SK-N-SH (cell line): Measurements from ENCODE around the gene LIPG. TPM values are rescaled to one million over a fixed set of nuclear protein-coding genes. Genes with fewer than 3 reads are reported as not detected.

Source experiments
- CTCF ChIA-PET: fragments of 300-600, 350-600 bp; formaldehyde crosslinking; extraction: SDS; loops from one replicate; lab custom pipeline; 2021; lab: Yijun Ruan, JAX
- POLR2A ChIA-PET: fragments of 350-600 bp; sonication (Branson Sonifier 250); formaldehyde crosslinking; extraction: SDS; loops from one replicate; lab custom pipeline; 2020; ENCODE audit warnings: antibody characterized with exemption, inconsistent platforms; lab: Yijun Ruan, JAX
- DNase-seq: peaks from one replicate; pipeline ENCODE4 v3.0.0; 2012
- H2AFZ ChIP-seq: fragments of 200-600 bp; sonication (generic); 2 replicates; pipeline ENCODE4 v1.8.1; 2016; ENCODE audit warnings: antibody characterized with exemption, mild to moderate bottlenecking, low read depth
- H3F3A ChIP-seq: fragments of 200-600 bp; sonication (generic); replicated peaks from 2 replicates; pipeline ENCODE3; 2016; ENCODE audit warnings: antibody characterized with exemption, mild to moderate bottlenecking; ENCODE audit not compliant: insufficient read depth
- H3K27ac ChIP-seq, 2 experiments: fragments of 200-500 bp in 1 of 2; fragments of 200-600 bp in 1 of 2; sonication (Bioruptor generic) in 1 of 2; sonication (generic), shearing (Covaris generic) in 1 of 2; 2 replicates each; pipeline versions ENCODE4 v1.5.1 to v1.6.1; 2014 to 2016; ENCODE audit warnings: low read depth in 2 of 2, inconsistent platforms in 1 of 2, low read length in 1 of 2, mild to moderate bottlenecking in 1 of 2, mixed read lengths in 1 of 2
- H3K27me3 ChIP-seq: fragments of 200-600 bp; sonication (generic), shearing (Covaris generic); 2 replicates; pipeline ENCODE4 v1.6.1; 2016; ENCODE audit warnings: mixed run types; ENCODE audit not compliant: insufficient read depth
- H3K36me3 ChIP-seq, 2 experiments: fragments of 200-500 bp in 1 of 2; fragments of 200-600 bp in 1 of 2; sonication (Bioruptor generic) in 1 of 2; sonication (generic) in 1 of 2; replicated peaks in 1 of 2; 2 replicates each; pipeline versions ENCODE3 to v1.5.1; 2014 to 2016; ENCODE audit warnings: low read length in 1 of 2, mild to moderate bottlenecking in 1 of 2; ENCODE audit not compliant: insufficient read depth in 2 of 2, control insufficient read depth in 1 of 2
- H3K4me1 ChIP-seq, 2 experiments: fragments of 200-500 bp in 1 of 2; fragments of 200-600 bp in 1 of 2; sonication (Bioruptor generic) in 1 of 2; sonication (generic), shearing (Covaris generic) in 1 of 2; 2 replicates each; pipeline versions ENCODE4 v1.5.1 to v1.6.1; 2014 to 2016; ENCODE audit warnings: low read depth in 1 of 2, low read length in 1 of 2, mixed run types in 1 of 2; ENCODE audit not compliant: insufficient read depth in 2 of 2, control insufficient read depth in 1 of 2
- H3K4me2 ChIP-seq: fragments of 200-600 bp; sonication (generic), shearing (Covaris generic); 2 replicates; pipeline ENCODE4 v1.6.1; 2017; ENCODE audit warnings: mixed run types
- H3K4me3 ChIP-seq, 2 experiments: fragments of 200-500 bp in 1 of 2; fragments of 200-600 bp in 1 of 2; sonication (Bioruptor generic) in 1 of 2; sonication (generic), shearing (Covaris generic) in 1 of 2; 2 replicates each; pipeline versions ENCODE4 v1.5.1 to v1.8.1; 2014 to 2016; ENCODE audit warnings: low read depth in 2 of 2, inconsistent platforms in 1 of 2, low read length in 1 of 2, mild to moderate bottlenecking in 1 of 2, mixed read lengths in 1 of 2, moderate library complexity in 1 of 2
- H3K79me2 ChIP-seq: fragments of 200-600 bp; sonication (generic); 2 replicates; pipeline ENCODE4 v1.8.1; 2017; ENCODE audit warnings: mild to moderate bottlenecking; ENCODE audit not compliant: insufficient read depth
- H3K9ac ChIP-seq: fragments of 200-600 bp; sonication (generic); 2 replicates; pipeline ENCODE4 v1.6.1; 2017; ENCODE audit warnings: mixed run types
- H3K9me2 ChIP-seq: fragments of 200-600 bp; sonication (generic); 2 replicates; pipeline ENCODE4 v1.6.1; 2017; ENCODE audit warnings: mixed run types
- H3K9me3 ChIP-seq: fragments of 200-600 bp; sonication (generic); 2 replicates; pipeline ENCODE4 v1.6.1; 2017; ENCODE audit warnings: mixed run types, mild to moderate bottlenecking, moderate library complexity
- H4K20me1 ChIP-seq: fragments of 200-600 bp; sonication (generic); 2 replicates; pipeline ENCODE4 v1.6.1; 2017; ENCODE audit warnings: mild to moderate bottlenecking, mixed run types; ENCODE audit not compliant: insufficient read depth
- ELF1 ChIP-seq: IDR thresholded peaks from 2 replicates; pipeline ENCODE4 v1.4.0; 2012
- EZH2phosphoT487 ChIP-seq: fragments of 200-600 bp; sonication (generic); IDR thresholded peaks from 2 replicates; pipeline ENCODE4 v1.6.1; 2017; ENCODE audit warnings: low read depth, mixed run types, mild to moderate bottlenecking, antibody characterized with exemption, moderate library complexity, borderline replicate concordance
- FOSL2 ChIP-seq: IDR thresholded peaks from 2 replicates; pipeline ENCODE4 v1.4.0; 2012; ENCODE audit warnings: low read depth, mild to moderate bottlenecking, moderate library complexity, borderline replicate concordance
- FOXJ3 ChIP-seq: sonication (generic); formaldehyde crosslinking; IDR thresholded peaks from 2 replicates; pipeline ENCODE4 v1.5.1; 2020; ENCODE audit warnings: mild to moderate bottlenecking, missing genetic modification reagents
- FOXM1 ChIP-seq: IDR thresholded peaks from 2 replicates; pipeline ENCODE4 v1.4.0; 2012; ENCODE audit warnings: low read depth, mild to moderate bottlenecking
- JUND ChIP-seq: IDR thresholded peaks from 2 replicates; pipeline ENCODE4 v1.4.0; 2012
- MXI1 ChIP-seq: IDR thresholded peaks from 2 replicates; pipeline ENCODE4 v1.6.1; 2012; ENCODE audit warnings: mild to moderate bottlenecking, low read depth, low read length, improper control_type of control experiment
- NRF1 ChIP-seq: IDR thresholded peaks from 2 replicates; pipeline ENCODE4 v1.6.1; 2012; ENCODE audit warnings: low read depth, mild to moderate bottlenecking, low read length
- POLR2AphosphoS5 ChIP-seq: IDR thresholded peaks from 2 replicates; pipeline ENCODE4 v1.6.1; 2012; ENCODE audit warnings: low read depth, low read length
- RAD21 ChIP-seq: IDR thresholded peaks from 2 replicates; pipeline ENCODE4 v1.6.1; 2012; ENCODE audit warnings: mild to moderate bottlenecking, low read length
- RFX5 ChIP-seq: IDR thresholded peaks from 2 replicates; pipeline ENCODE4 v1.6.1; 2012; ENCODE audit warnings: mild to moderate bottlenecking, improper control_type of control experiment, low read length
- TCF12 ChIP-seq: IDR thresholded peaks from 2 replicates; pipeline ENCODE4 v1.4.0; 2012
- YY1 ChIP-seq: IDR thresholded peaks from 2 replicates; pipeline ENCODE4 v1.4.0; 2012; ENCODE audit warnings: low read depth, mild to moderate bottlenecking
- WGBS: methylation state at CpG from one replicate; pipeline ENCODE4 v1.1.6; 2017; ENCODE audit warnings: low lambda C conversion rate; 5-methylcytosine and 5-hydroxymethylcytosine counted together
- polyA plus RNA-seq, 3 experiments: library from polyadenylated mRNA; depleted of rRNA; stranded (reverse); fragments of >200 nt; gene quantifications; 2 replicates each; pipeline ENCODE4 v1.2.3, GENCODE V29; 2012
- TF ChIP-seq, protein P1 (sequence below): IDR thresholded peaks from 2 replicates; pipeline ENCODE4 v1.6.1; 2012; ENCODE audit warnings: mild to moderate bottlenecking, low read depth, low read length, moderate library complexity
- TF ChIP-seq, protein P2 (sequence below): fragments of 150-350 bp; IDR thresholded peaks from 2 replicates; pipeline ENCODE4 v1.6.1; 2016; ENCODE audit warnings: mild to moderate bottlenecking, low read depth, low read length
- TF ChIP-seq, protein P3 (sequence below): fragments of 150-350 bp; IDR thresholded peaks from 2 replicates; pipeline ENCODE4 v1.6.1; 2017; ENCODE audit warnings: antibody characterized with exemption, low read length, low read depth, borderline replicate concordance
- TF ChIP-seq, protein P4 (sequence below): fragments of 200-600 bp; sonication (generic); IDR thresholded peaks from 2 replicates; pipeline ENCODE4 v1.6.1; 2017; ENCODE audit warnings: antibody characterized with exemption, mild to moderate bottlenecking, moderate library complexity

LIPG gene
- polyA plus RNA-seq, 1 of the 3 experiments (the other 2 are of a cell fraction): 3.2 TPM

DNA sequence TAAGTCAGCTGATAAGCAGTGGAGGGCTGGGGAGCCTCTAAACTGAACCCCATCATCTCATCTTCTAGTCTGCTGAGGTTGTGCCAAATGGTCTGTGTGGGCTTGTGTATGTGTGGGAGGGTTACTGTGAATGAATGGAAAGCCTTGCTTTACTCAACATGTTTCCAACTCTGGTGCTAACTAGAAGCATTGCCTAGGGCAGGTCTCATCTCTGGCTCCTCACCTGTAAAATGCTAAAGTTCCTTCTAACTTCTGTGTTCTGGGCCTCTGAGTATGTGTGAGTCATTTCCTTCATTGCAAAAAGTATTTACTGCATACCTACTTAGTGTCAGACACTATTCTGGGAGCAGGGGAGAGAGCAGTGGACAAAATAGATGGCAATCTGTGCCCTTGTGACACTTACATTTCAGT lies 1.3 kb downstream of the LIPG start:
- H3K36me3 ChIP-seq: no peaks in the 10 kb centered on the region
- ChIA-PET POLR2A (no interaction called here), CTCF (interaction anchor here (0.7 to 6.2 kb wide), 3 partner anchors 20 to 295 kb away, joined by 3 to 140 read pairs (median 4); no protein-coding TSS in a partner anchor)
- H3K9me2 ChIP-seq: no peaks in the 10 kb centered on the region
- H3K27ac ChIP-seq: peak overlapping the region in 1 of 2 experiments; percentile 5; a peak in 1 of 4 replicates
- H3K9me3 ChIP-seq: no peaks in the 10 kb centered on the region
- no peak for DNase-seq
- peak overlapping the region in 1 of 2 experiments; percentile 70; a peak in 2 of 4 replicates for H3K4me3 ChIP-seq
- no peaks in the 10 kb centered on the region for H3K27me3 ChIP-seq
- no peak overlapping the region for H2AFZ ChIP-seq
- no peak overlapping the region for H3K9ac ChIP-seq
- H3F3A ChIP-seq: peaks cover 14% of the 10 kb centered on the region
- no peaks in the 10 kb centered on the region for H4K20me1 ChIP-seq
- peak overlapping the region; percentile 94 for H3K4me2 ChIP-seq
- peaks cover 18% of the 10 kb centered on the region for H3K79me2 ChIP-seq
- H3K4me1 ChIP-seq: peaks cover 23 to 33% of the 10 kb centered on the region in 2 experiments; a peak in 3 of 4 replicates
- TF ChIP-seq, protein P1, sequence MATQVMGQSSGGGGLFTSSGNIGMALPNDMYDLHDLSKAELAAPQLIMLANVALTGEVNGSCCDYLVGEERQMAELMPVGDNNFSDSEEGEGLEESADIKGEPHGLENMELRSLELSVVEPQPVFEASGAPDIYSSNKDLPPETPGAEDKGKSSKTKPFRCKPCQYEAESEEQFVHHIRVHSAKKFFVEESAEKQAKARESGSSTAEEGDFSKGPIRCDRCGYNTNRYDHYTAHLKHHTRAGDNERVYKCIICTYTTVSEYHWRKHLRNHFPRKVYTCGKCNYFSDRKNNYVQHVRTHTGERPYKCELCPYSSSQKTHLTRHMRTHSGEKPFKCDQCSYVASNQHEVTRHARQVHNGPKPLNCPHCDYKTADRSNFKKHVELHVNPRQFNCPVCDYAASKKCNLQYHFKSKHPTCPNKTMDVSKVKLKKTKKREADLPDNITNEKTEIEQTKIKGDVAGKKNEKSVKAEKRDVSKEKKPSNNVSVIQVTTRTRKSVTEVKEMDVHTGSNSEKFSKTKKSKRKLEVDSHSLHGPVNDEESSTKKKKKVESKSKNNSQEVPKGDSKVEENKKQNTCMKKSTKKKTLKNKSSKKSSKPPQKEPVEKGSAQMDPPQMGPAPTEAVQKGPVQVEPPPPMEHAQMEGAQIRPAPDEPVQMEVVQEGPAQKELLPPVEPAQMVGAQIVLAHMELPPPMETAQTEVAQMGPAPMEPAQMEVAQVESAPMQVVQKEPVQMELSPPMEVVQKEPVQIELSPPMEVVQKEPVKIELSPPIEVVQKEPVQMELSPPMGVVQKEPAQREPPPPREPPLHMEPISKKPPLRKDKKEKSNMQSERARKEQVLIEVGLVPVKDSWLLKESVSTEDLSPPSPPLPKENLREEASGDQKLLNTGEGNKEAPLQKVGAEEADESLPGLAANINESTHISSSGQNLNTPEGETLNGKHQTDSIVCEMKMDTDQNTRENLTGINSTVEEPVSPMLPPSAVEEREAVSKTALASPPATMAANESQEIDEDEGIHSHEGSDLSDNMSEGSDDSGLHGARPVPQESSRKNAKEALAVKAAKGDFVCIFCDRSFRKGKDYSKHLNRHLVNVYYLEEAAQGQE: no peak
- TF ChIP-seq JUND: peak; percentile 41; the same call in 1 of the 2 replicates
- peak; percentile 51; the same call in 1 of the 2 replicates for TF ChIP-seq FOSL2
- TF ChIP-seq, protein P2, sequence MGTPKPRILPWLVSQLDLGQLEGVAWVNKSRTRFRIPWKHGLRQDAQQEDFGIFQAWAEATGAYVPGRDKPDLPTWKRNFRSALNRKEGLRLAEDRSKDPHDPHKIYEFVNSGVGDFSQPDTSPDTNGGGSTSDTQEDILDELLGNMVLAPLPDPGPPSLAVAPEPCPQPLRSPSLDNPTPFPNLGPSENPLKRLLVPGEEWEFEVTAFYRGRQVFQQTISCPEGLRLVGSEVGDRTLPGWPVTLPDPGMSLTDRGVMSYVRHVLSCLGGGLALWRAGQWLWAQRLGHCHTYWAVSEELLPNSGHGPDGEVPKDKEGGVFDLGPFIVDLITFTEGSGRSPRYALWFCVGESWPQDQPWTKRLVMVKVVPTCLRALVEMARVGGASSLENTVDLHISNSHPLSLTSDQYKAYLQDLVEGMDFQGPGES: no peak

DNA sequence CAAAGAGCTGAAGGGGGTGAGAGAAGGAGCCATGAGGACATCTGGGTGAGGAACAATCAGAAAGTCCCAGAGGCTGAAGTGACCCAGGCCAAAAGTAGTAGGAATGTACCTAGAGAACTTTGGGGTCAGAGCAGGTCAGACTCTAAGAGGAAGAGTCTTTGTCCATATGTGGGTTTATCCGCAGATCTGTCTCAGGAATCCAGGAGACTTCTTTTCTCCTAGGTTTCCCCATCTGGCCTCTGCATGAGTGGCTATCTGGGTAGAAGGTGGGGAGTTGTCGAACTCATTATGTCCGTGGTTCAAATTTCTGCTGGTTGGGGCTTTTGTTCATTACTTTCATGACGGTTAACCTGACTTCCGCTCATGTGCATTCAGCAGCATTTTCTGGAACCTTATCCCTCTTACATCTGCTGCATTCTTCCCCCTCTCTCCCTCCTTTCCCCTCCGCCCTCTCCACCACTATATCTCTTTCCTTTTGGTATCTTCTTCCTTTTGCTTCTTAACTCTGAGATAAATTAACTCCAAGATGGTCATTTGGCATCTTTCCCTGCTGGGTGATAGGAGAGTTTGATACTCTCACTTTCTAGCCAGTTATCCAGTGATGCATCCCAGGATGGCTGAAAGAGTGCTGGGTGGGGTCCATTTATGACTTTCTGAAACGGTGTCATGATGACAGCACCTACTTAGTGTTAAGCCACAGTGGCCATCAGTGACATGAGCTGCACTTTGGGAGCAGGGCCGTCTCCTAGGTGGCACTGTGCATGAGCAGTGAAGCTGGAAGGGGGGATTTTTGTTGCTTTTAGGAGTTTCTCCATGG lies 2.1 kb downstream of the LIPG start:
- ChIA-PET POLR2A (no interaction called here), CTCF (interaction anchor here (1.4 to 6.2 kb wide), 2 partner anchors 53 to 295 kb away, joined by 3 to 140 read pairs; no protein-coding TSS in a partner anchor)
- TF ChIP-seq POLR2AphosphoS5 (no peak), RAD21 (no peak), TCF12 (no peak), EZH2phosphoT487 (no peak), ELF1 (no peak), NRF1 (no peak), FOXM1 (no peak), MXI1 (no peak), JUND (no peak), RFX5 (no peak), YY1 (no peak), FOXJ3 (CRISPR knock-in tag) (no peak)
- TF ChIP-seq, protein P3, sequence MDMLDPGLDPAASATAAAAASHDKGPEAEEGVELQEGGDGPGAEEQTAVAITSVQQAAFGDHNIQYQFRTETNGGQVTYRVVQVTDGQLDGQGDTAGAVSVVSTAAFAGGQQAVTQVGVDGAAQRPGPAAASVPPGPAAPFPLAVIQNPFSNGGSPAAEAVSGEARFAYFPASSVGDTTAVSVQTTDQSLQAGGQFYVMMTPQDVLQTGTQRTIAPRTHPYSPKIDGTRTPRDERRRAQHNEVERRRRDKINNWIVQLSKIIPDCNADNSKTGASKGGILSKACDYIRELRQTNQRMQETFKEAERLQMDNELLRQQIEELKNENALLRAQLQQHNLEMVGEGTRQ: no peak
- TF ChIP-seq, protein P2: no peak
- TF ChIP-seq, protein P4, sequence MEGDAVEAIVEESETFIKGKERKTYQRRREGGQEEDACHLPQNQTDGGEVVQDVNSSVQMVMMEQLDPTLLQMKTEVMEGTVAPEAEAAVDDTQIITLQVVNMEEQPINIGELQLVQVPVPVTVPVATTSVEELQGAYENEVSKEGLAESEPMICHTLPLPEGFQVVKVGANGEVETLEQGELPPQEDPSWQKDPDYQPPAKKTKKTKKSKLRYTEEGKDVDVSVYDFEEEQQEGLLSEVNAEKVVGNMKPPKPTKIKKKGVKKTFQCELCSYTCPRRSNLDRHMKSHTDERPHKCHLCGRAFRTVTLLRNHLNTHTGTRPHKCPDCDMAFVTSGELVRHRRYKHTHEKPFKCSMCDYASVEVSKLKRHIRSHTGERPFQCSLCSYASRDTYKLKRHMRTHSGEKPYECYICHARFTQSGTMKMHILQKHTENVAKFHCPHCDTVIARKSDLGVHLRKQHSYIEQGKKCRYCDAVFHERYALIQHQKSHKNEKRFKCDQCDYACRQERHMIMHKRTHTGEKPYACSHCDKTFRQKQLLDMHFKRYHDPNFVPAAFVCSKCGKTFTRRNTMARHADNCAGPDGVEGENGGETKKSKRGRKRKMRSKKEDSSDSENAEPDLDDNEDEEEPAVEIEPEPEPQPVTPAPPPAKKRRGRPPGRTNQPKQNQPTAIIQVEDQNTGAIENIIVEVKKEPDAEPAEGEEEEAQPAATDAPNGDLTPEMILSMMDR: no peak
- H2AFZ ChIP-seq: no peak overlapping the region
- H3K9me2 ChIP-seq: no peaks in the 10 kb centered on the region
- no peak for DNase-seq
- no peaks in the 10 kb centered on the region for H3K27me3 ChIP-seq
- H3K4me3 ChIP-seq: peak overlapping the region in 1 of 2 experiments; percentile 70; a peak in 2 of 4 replicates
- H4K20me1 ChIP-seq: no peaks in the 10 kb centered on the region
- peaks cover 23 to 33% of the 10 kb centered on the region in 2 experiments; a peak in 3 of 4 replicates for H3K4me1 ChIP-seq
- no peak overlapping the region for H3K9ac ChIP-seq
- peaks cover 14% of the 10 kb centered on the region for H3F3A ChIP-seq
- no peaks in the 10 kb centered on the region for H3K36me3 ChIP-seq
- H3K9me3 ChIP-seq: no peaks in the 10 kb centered on the region
- no peak overlapping the region for H3K27ac ChIP-seq
- H3K4me2 ChIP-seq: peak overlapping the region; percentile 94
- H3K79me2 ChIP-seq: peaks cover 18% of the 10 kb centered on the region
- WGBS: 86% methylated on average over 8 of the region's 8 CpGs
